Left lung (tissue), 10 donors: ENCODE results near the gene DUSP7. TPM values are rescaled to one million over a fixed set of nuclear protein-coding genes. Genes with fewer than 3 reads are reported as not detected.

ENCODE experiments used
- ATAC-seq: fragments of 200-7000 bp; cut with Tn5 transposase; one replicate; pipeline ENCODE4 v1.9.1; 2020; ENCODE audit warnings: moderate library complexity
- DNase-seq, 4 donors: peaks; one replicate each; pipeline ENCODE4 v3.0.0-alpha.2; 2013 to 2020
- H3K27ac ChIP-seq, 2 donors: fragments of 200-600 bp; sonication (generic) in 1 of 2; one replicate each; pipeline versions ENCODE4 v1.5.0 to v1.8.0; 2020 to 2021
- H3K27me3 ChIP-seq, 2 donors: fragments of 200-600 bp; sonication (generic) in 1 of 2; one replicate each; pipeline versions ENCODE4 v1.5.0 to v1.8.0; 2020 to 2021
- H3K36me3 ChIP-seq, 2 donors: fragments of 200-600 bp; sonication (generic) in 1 of 2; one replicate each; pipeline versions ENCODE4 v1.5.0 to v1.8.0; 2020 to 2021
- H3K4me1 ChIP-seq, 2 donors: fragments of 200-600 bp; one replicate each; pipeline ENCODE4 v1.8.0; 2021
- H3K4me3 ChIP-seq, 2 donors: fragments of 200-600 bp; sonication (generic) in 1 of 2; one replicate each; pipeline versions ENCODE4 v1.5.0 to v1.8.0; 2020 to 2021; ENCODE audit warnings: mild to moderate bottlenecking in 1 of 2
- H3K9me3 ChIP-seq, 2 donors: fragments of 200-600 bp; sonication (generic) in 1 of 2; one replicate each; pipeline versions ENCODE4 v1.5.0 to v1.8.0; 2020 to 2021
- CTCF ChIP-seq, 2 donors: fragments of 200-600 bp; sonication (generic) in 1 of 2; IDR thresholded peaks; one replicate each; pipeline versions ENCODE4 v1.5.0 to v1.8.0; 2021; ENCODE audit warnings: antibody characterized with exemption in 2 of 2
- intact Hi-C, 2 donors: fragments of 100-400 bp; cut with DNase I; formaldehyde crosslinking; loops; one replicate each; pipeline versions ENCODE4 v1.11.2 to v1.14.2; 2022
- polyA plus RNA-seq, 6 donors: library from polyadenylated mRNA; unstranded; fragments of 120-200 nt; gene quantifications; one replicate each; pipeline ENCODE4 v1.2.1, GENCODE V29; 2013; ENCODE audit not compliant: insufficient read length in 6 of 6
- total RNA-seq, 2 donors: library from RNA; stranded (reverse); fragmentation: NEBNext Ultra II Directional; extraction: Animal tissue kit (Norgen Biotek cat#: 25700); gene quantifications; one replicate each; pipeline ENCODE4 v1.2.1, GENCODE V29; 2021
- donor health status: DM: no; HTN: yes; CAD: no.
- donor health status: DM: no; HTN: no; CAD: no.

The DUSP7 gene
- total and polyA plus RNA-seq, 8 donors: 17.5 to 38.3 (median 21.1) TPM

DNA sequence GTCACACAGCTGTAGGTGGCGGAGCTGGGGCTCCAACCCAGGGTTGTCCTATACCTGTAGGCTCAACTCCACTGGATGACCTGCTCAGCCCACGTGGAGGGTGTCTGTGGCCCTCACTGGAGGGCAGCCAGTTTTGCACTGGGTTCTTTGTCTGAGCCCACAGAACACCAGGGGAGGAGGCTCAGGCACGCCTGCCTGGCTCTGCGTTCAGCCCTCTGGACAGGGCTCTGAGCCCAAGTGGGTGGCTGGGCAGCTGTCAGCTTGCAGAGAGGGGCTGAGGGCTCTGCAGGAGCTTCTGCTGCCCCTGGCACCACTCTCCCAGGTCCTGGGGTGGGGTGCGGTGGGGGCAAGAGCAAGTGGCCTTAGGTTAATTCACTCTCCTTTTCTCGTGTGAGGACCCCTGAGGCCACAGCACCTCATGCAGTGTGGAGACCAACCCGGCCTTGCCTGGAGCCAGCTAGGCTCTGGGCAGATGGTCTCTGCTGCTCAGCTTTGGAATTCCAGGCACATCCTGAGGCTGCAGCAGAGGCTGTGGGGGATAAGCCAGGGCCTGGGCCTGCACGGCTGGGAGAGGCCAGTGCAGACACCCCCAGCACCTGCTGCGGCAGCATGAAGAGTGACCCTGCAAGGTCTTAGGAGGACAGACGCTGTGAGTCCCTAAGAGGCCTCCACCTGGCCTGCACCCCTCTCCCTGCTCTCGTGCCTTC lies 23.5 kb downstream of the DUSP7 start:
- TF ChIP-seq CTCF (IDR thresholded peaks at IDR 0.05): no peak
- H3K4me1 ChIP-seq: no peaks in the 10 kb centered on the region
- ATAC-seq: no peak

GRCh38 chr3:52031896-52032295 lies 24.5 kb downstream of the DUSP7 start:
- intact Hi-C loops: no loop called here
- TF ChIP-seq CTCF (IDR thresholded peaks at IDR 0.05): no peak
- no peak for ATAC-seq

More for the DNA sequence above, 23.5 kb downstream of the DUSP7 start:
- no peak overlapping the region for H3K4me3 ChIP-seq
- H3K27ac ChIP-seq: no peak overlapping the region
- no peaks in the 10 kb centered on the region for H3K36me3 ChIP-seq
- no peaks in the 10 kb centered on the region for H3K9me3 ChIP-seq
- intact Hi-C loops: no loop called here
- no peak for DNase-seq
- no peaks in the 10 kb centered on the region for H3K27me3 ChIP-seq

GRCh38 chr3:52030714-52031310 lies 25.6 kb downstream of the DUSP7 start:
- no peaks in the 10 kb centered on the region for H3K9me3 ChIP-seq
- no peak overlapping the region for H3K4me3 ChIP-seq
- no peak for TF ChIP-seq CTCF (IDR thresholded peaks at IDR 0.05)
- no peak for ATAC-seq
- DNase-seq: no peak
- no peaks in the 10 kb centered on the region for H3K27me3 ChIP-seq
- no peak overlapping the region for H3K27ac ChIP-seq
- H3K36me3 ChIP-seq: no peaks in the 10 kb centered on the region
- intact Hi-C loops: no loop called here
- H3K4me1 ChIP-seq: peaks cover 0 to 4% of the 10 kb centered on the region in 2 donors

More at GRCh38 chr3:52031896-52032295, 24.5 kb downstream of the DUSP7 start:
- Histone ChIP-seq H3K4me1 (no peaks in the 10 kb centered on the region), H3K27me3 (no peaks in the 10 kb centered on the region), H3K9me3 (no peaks in the 10 kb centered on the region), H3K4me3 (no peak overlapping the region), H3K27ac (no peak overlapping the region), H3K36me3 (no peaks in the 10 kb centered on the region)
- no peak for DNase-seq

DNA sequence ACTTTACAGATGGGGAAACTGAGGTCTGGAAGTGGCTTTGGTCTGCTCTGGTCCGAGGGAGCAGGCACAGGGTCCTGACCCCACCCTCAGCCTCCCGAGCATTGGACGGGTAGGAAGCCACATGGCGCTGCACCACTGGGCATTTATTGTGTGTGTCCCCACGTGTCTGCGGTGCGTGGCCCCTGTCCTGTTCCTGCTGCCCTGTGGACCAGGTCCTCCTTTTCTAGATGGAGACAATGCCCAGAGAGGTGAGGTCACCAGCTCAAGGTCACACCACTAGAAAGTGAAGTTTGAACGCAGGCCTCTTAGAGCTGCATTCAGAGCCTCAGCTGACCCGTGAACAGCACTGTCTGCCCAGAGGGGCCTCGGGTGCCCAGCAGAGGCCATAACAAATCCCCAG lies 26.8 kb downstream of the DUSP7 start:
- intact Hi-C loops: no loop called here
- peaks cover 0 to 11% of the 10 kb centered on the region in 2 donors for H3K4me1 ChIP-seq
- ATAC-seq: no peak
- no peak for TF ChIP-seq CTCF (IDR thresholded peaks at IDR 0.05)
- no peaks in the 10 kb centered on the region for H3K27me3 ChIP-seq
- H3K9me3 ChIP-seq: no peaks in the 10 kb centered on the region
- no peak overlapping the region for H3K27ac ChIP-seq
- DNase-seq: no peak
- H3K4me3 ChIP-seq: no peak overlapping the region
- H3K36me3 ChIP-seq: no peaks in the 10 kb centered on the region

- peaks cover 0 to 12% of the 10 kb centered on the region in 2 donors for H3K4me1 ChIP-seq
Measured at GRCh38 chr3:52029053-52029452, 27.3 kb downstream of the DUSP7 start.

More at GRCh38 chr3:52029053-52029452, 27.3 kb downstream of the DUSP7 start:
- Histone ChIP-seq H3K27me3 (no peaks in the 10 kb centered on the region), H3K36me3 (no peaks in the 10 kb centered on the region), H3K9me3 (no peaks in the 10 kb centered on the region), H3K27ac (no peak overlapping the region), H3K4me3 (no peak overlapping the region)
- no peak for DNase-seq
- intact Hi-C loops: no loop called here
- ATAC-seq: no peak
- no peak for TF ChIP-seq CTCF (IDR thresholded peaks at IDR 0.05)
